Stimulated activated CD8-positive, alpha-beta memory T cell treated with anti-CD3 and anti-CD28 coated beads, Interleukin-7, amount 100 ng/mL, for 24 hours (primary cell): ENCODE results near the gene KCNH4.
"Not testable (repeated sequence)": the region's sequence is repeated elsewhere in the genome, so short reads cannot be mapped to it uniquely, and the experiment has no call there.

Experiments used
- DNase-seq: peaks from one replicate; pipeline ENCODE4 v3.0.0-alpha.2; 2020; ENCODE audit warnings: low read depth

The KCNH4 gene

GRCh38 chr17:42193969-42194899 lies 13.3 kb upstream of the KCNH4 start, which contains the start of gene GHDC:
Gene GHDC, minus strand, starts transcription at chr17:42194494. Its CDS starts 913 bp downstream, at chr17:42193581.
- DNase-seq = peak; percentile 54

GRCh38 chr17:42193216-42193968 lies 12.4 kb upstream of the KCNH4 start:
- no peak for DNase-seq

GRCh38 chr17:42192189-42193126 lies 11.5 kb upstream of the KCNH4 start:
- no peak for DNase-seq

- DNase-seq = no peak
Measured at GRCh38 chr17:42191275-42191608, 10.3 kb upstream of the KCNH4 start.

- DNase-seq = no peak
Measured at GRCh38 chr17:42190491-42191274, 9.7 kb upstream of the KCNH4 start.

GRCh38 chr17:42189651-42189965 lies 8.7 kb upstream of the KCNH4 start:
- no peak for DNase-seq

GRCh38 chr17:42188749-42189650 lies 8.1 kb upstream of the KCNH4 start:
- no peak for DNase-seq

- DNase-seq = no peak
Measured at GRCh38 chr17:42187833-42188232, 6.9 kb upstream of the KCNH4 start.

- DNase-seq = not testable (repeated sequence)
Measured at GRCh38 chr17:42186191-42186590, 5.2 kb upstream of the KCNH4 start.

GRCh38 chr17:42185621-42185930 lies 4.6 kb upstream of the KCNH4 start:
- no peak for DNase-seq

- DNase-seq = no peak
Measured at GRCh38 chr17:42184713-42185620, 4.0 kb upstream of the KCNH4 start, which contains the start of gene HCRT. Gene HCRT, minus strand, starts transcription at chr17:42185452. Its CDS starts 87 bp downstream, at chr17:42185365.

- peak; percentile 40 for DNase-seq
Measured at GRCh38 chr17:42183741-42184711, 3.1 kb upstream of the KCNH4 start.

GRCh38 chr17:42182927-42183734 lies 2.2 kb upstream of the KCNH4 start:
- no peak for DNase-seq

- no peak for DNase-seq
Measured at GRCh38 chr17:42181851-42182207, 887 bp upstream of the KCNH4 start.

- no peak for DNase-seq
Measured at GRCh38 chr17:42180411-42180921, 476 bp downstream of the KCNH4 start.

- no peak for DNase-seq
Measured at GRCh38 chr17:42179911-42180410, 981 bp downstream of the KCNH4 start.

GRCh38 chr17:42179335-42179734 lies 1.6 kb downstream of the KCNH4 start:
- no peak for DNase-seq
